HepG2 (cell line): ENCODE data around the gene RAB17. TPM values are rescaled to one million over a fixed set of nuclear protein-coding genes. Genes with fewer than 3 reads are reported as not detected.

Experiments
- ARID2 ChIP-seq: sonication (generic); formaldehyde crosslinking; IDR thresholded peaks from 2 replicates; pipeline ENCODE4 v1.8.1; 2022; ENCODE audit warnings: mild to moderate bottlenecking, missing genetic modification reagents, borderline replicate concordance
- HOXA9 ChIP-seq: sonication (generic); formaldehyde crosslinking; IDR thresholded peaks from 2 replicates; pipeline ENCODE4 v1.8.1; 2022; ENCODE audit warnings: missing genetic modification reagents, mild to moderate bottlenecking, moderate library complexity, borderline replicate concordance
- KDM4B ChIP-seq: sonication (generic); formaldehyde crosslinking; IDR thresholded peaks from 2 replicates; pipeline ENCODE4 v1.4.0; 2020; ENCODE audit warnings: missing genetic modification reagents
- KDM5B ChIP-seq: sonication (generic); formaldehyde crosslinking; IDR thresholded peaks from 2 replicates; pipeline ENCODE4 v1.4.0; 2020; ENCODE audit warnings: missing genetic modification reagents, mild to moderate bottlenecking, borderline replicate concordance
- MATR3 ChIP-seq: sonication (generic); formaldehyde crosslinking; IDR thresholded peaks from 2 replicates; pipeline ENCODE4 v1.4.0; 2020; ENCODE audit warnings: missing genetic modification reagents
- MED8 ChIP-seq: sonication (generic); formaldehyde crosslinking; IDR thresholded peaks from 2 replicates; pipeline ENCODE4 v1.8.1; 2023; ENCODE audit warnings: mild to moderate bottlenecking, missing genetic modification reagents; ENCODE audit not compliant: insufficient replicate concordance
- MXD3 ChIP-seq: IDR thresholded peaks from 2 replicates; pipeline ENCODE4 v1.6.1; 2016; ENCODE audit warnings: mild to moderate bottlenecking, missing biosample characterization, missing genetic modification reagents
- MZF1 ChIP-seq: sonication (generic); formaldehyde crosslinking; IDR thresholded peaks from 2 replicates; pipeline ENCODE4 v1.8.1; 2023; ENCODE audit warnings: mild to moderate bottlenecking, missing genetic modification reagents, borderline replicate concordance
- NFRKB ChIP-seq: fragments of 450-650 bp; IDR thresholded peaks from 2 replicates; pipeline ENCODE4 v1.6.1; 2017
- POGZ ChIP-seq: sonication (generic); formaldehyde crosslinking; IDR thresholded peaks from 2 replicates; pipeline ENCODE4 v1.4.0; 2020; ENCODE audit warnings: mild to moderate bottlenecking, missing genetic modification reagents
- SAFB2 ChIP-seq: sonication (generic); formaldehyde crosslinking; IDR thresholded peaks from 2 replicates; pipeline ENCODE4 v1.5.1; 2020; ENCODE audit warnings: missing genetic modification reagents, low read depth, mild to moderate bottlenecking, borderline replicate concordance
- SNAPC4 ChIP-seq: sonication (generic); formaldehyde crosslinking; IDR thresholded peaks from 2 replicates; pipeline ENCODE4 v1.4.0; 2020; ENCODE audit warnings: mild to moderate bottlenecking, missing genetic modification reagents
- THYN1 ChIP-seq: sonication (generic); formaldehyde crosslinking; IDR thresholded peaks from 2 replicates; pipeline ENCODE4 v1.8.1; 2023; ENCODE audit warnings: low read depth, mild to moderate bottlenecking, moderate library complexity, missing genetic modification reagents, borderline replicate concordance
- ZNF121 ChIP-seq: sonication (generic); formaldehyde crosslinking; IDR thresholded peaks from 2 replicates; pipeline ENCODE4 v1.5.0; 2020; ENCODE audit warnings: mild to moderate bottlenecking, missing genetic modification reagents
- ZNF275 ChIP-seq: sonication (generic); formaldehyde crosslinking; IDR thresholded peaks from 2 replicates; pipeline ENCODE4 v1.8.0; 2022; ENCODE audit warnings: missing genetic modification reagents, mild to moderate bottlenecking, inconsistent platforms, borderline replicate concordance
- ZNF460 ChIP-seq: sonication (generic); formaldehyde crosslinking; IDR thresholded peaks from 2 replicates; pipeline ENCODE4 v1.5.1; 2020; ENCODE audit warnings: missing genetic modification reagents, mild to moderate bottlenecking, borderline replicate concordance
- ZNF589 ChIP-seq: sonication (generic); formaldehyde crosslinking; conservative IDR thresholded peaks from 2 replicates; pipeline ENCODE4 v1.8.0; 2022; ENCODE audit warnings: mild to moderate bottlenecking, moderate library complexity, missing genetic modification reagents
- polyA plus RNA-seq, 8 experiments: library from polyadenylated mRNA; depleted of rRNA in 3 of 8; stranded (reverse) in 7 of 8; unstranded in 1 of 8; fragments of >200 nt; fragmentation: Illumina TruSeq in 4 of 8; extraction: Trizol in 4 of 8; gene quantifications; 2 replicates each; pipeline versions ENCODE4 v1.2.1 to v1.2.3, GENCODE V29; 2011 to 2016; ENCODE audit warnings: low read depth in 4 of 8, missing spikeins in 1 of 8, mixed read lengths in 1 of 8; ENCODE audit not compliant: insufficient read depth in 1 of 8
- total RNA-seq, 5 experiments: library from RNA; depleted of rRNA; stranded (reverse); fragments of >200 nt; fragmentation: Illumina TruSeq; extraction: Trizol; gene quantifications; 2 replicates each; pipeline ENCODE4 v1.2.3, GENCODE V29; 2016; ENCODE audit warnings: low read depth in 1 of 5
- TF ChIP-seq, protein P1 (sequence below): sonication (generic); formaldehyde crosslinking; IDR thresholded peaks from 2 replicates; pipeline ENCODE4 v1.4.0; 2020; ENCODE audit warnings: missing genetic modification reagents

Gene RAB17
- total and polyA plus RNA-seq, 2 of the 13 experiments (the other 11 are each of a cell fraction or from before 2014, with no cell fraction given), result 68.0 to 124 TPM

DNA sequence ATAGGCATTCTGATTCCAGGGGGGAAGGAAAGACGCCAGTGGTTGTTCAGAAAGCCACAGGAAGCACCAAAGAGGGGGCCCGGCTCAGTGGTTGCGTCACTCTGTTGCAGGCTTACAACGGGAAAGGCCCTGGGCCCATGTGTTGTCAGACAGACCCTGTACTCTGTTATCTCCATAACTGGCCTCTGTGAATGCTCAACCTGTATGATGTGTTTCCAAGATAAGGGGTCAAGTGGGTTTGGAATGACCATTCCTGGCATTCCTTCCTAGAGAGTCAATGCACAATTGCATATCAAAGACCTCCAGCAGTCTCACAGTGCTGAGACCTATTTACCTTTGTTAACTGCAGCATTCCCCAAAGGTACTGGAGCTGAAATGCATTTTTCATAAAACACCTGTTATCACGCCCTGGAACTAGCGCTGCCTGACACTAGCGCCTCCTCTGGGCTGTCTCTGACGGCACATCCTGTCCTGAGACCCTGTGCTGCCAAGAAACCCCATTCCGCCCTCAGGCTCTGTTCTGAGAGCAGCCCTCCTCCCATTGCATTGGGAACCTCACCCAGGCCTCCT is 23.7 kb upstream of the RAB17 start (continued):
- TF ChIP-seq, protein P1, sequence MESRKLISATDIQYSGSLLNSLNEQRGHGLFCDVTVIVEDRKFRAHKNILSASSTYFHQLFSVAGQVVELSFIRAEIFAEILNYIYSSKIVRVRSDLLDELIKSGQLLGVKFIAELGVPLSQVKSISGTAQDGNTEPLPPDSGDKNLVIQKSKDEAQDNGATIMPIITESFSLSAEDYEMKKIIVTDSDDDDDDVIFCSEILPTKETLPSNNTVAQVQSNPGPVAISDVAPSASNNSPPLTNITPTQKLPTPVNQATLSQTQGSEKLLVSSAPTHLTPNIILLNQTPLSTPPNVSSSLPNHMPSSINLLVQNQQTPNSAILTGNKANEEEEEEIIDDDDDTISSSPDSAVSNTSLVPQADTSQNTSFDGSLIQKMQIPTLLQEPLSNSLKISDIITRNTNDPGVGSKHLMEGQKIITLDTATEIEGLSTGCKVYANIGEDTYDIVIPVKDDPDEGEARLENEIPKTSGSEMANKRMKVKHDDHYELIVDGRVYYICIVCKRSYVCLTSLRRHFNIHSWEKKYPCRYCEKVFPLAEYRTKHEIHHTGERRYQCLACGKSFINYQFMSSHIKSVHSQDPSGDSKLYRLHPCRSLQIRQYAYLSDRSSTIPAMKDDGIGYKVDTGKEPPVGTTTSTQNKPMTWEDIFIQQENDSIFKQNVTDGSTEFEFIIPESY, result peak; percentile 83
- TF ChIP-seq MZF1 (CRISPR knock-in tag) (no peak), NFRKB (no peak), SAFB2 (CRISPR knock-in tag) (peak; percentile 89; the same call in 1 of the 2 replicates), MED8 (CRISPR knock-in tag) (no peak), POGZ (CRISPR knock-in tag) (peak; percentile 87), ZNF460 (CRISPR knock-in tag) (peak; percentile 18; the same call in 1 of the 2 replicates), ZNF589 (CRISPR knock-in tag) (no peak), THYN1 (CRISPR knock-in tag) (no peak), KDM5B (CRISPR knock-in tag) (peak; percentile 40; the same call in 1 of the 2 replicates), ARID2 (CRISPR knock-in tag) (peak; percentile 74; the same call in 1 of the 2 replicates), MATR3 (CRISPR knock-in tag) (no peak), ZNF275 (CRISPR knock-in tag) (peak; percentile 89), SNAPC4 (0 out of 2 replicates have a peak, but pooled peaks have one; percentile 20), KDM4B (CRISPR knock-in tag) (peak; percentile 82; the same call in 1 of the 2 replicates), ZNF121 (CRISPR knock-in tag) (0 out of 2 replicates have a peak, but pooled peaks have one; percentile 35), HOXA9 (CRISPR knock-in tag) (no peak), MXD3 (CRISPR knock-in tag) (peak; percentile 58; the same call in 1 of the 2 replicates)
